NCI-H1694 treated with DMSO at 0.1 percent for 48 hours (cell line): ENCODE results near the gene COBLL1.
"Not testable (repeated sequence)": the region's sequence is repeated elsewhere in the genome, so short reads cannot be mapped to it uniquely, and the experiment has no call there.

ENCODE experiments used
- DNase-seq: peaks from one replicate; lab custom pipeline; 2025; lab: John Stamatoyannopoulos, UW

COBLL1 gene

GRCh38 chr2:164710837-164711765 is 130.5 kb downstream of the COBLL1 start:
- no peak for DNase-seq

GRCh38 chr2:164710252-164710836 is 131.3 kb downstream of the COBLL1 start:
- DNase-seq = not testable (repeated sequence)

DNA sequence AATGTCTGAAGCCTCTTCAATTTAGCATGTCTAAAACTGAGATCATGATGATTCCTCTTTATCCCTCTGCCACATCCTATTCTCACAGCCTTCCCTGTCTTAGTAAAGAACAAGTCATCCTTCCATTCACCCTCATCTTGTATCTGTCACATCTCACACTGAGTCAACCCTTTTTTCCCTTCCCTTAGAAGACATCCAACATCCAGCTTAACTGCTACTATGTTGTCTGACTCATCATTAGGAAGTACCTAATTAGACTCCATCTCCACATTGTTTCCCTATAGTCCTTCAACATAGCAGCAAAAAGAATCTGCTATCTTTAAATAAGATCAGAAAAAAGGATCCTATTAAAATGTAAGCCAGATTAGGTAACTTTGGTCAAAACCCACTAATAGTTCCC is 135.1 kb downstream of the COBLL1 start:
- DNase-seq = no peak

GRCh38 chr2:164705412-164706167 is 136.0 kb downstream of the COBLL1 start:
- no peak for DNase-seq

- DNase-seq = no peak
These were observed 137.5 kb downstream of the COBLL1 start for GRCh38 chr2:164703915-164704706.

DNA sequence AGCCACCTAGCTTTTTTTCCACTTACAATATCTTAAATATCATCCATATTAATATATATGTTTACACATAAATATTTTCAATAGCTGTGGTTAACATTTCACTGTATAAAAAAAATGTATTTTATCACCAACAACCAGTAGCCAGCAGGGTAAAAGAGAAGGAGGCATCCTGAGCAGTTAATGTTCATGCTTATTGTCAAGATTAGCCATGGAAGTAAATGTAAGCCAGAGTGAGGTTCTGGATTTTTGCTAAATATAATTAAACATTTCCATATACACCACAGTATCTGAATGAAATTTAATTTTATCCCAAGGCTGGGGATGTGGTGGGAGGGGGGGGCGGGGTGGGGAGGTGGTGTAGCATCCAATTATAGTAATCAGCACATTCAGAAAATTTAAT is 140.1 kb downstream of the COBLL1 start:
- no peak for DNase-seq

DNA sequence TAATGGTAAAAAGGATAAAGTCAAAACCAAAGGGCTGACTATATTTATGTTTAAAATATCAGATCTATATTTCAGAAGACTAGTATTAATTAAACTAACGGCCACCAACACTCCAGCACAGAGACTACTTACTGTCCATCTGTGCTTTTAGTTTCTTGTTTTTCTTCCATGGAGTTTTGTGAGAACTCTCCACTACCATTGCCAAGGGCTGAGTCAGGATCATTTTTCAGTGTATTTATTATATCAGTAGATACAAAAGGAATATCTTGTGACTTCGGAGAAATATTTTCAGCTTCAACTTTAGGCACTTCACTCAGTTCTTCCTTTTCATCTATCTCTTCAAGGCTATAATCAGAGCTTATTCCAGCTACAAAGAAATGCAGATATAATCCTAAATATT is 141.2 kb downstream of the COBLL1 start:
- no peak for DNase-seq

- peak; percentile 29 for DNase-seq
These were observed 143.7 kb downstream of the COBLL1 start for GRCh38 chr2:164697688-164698461.

DNA sequence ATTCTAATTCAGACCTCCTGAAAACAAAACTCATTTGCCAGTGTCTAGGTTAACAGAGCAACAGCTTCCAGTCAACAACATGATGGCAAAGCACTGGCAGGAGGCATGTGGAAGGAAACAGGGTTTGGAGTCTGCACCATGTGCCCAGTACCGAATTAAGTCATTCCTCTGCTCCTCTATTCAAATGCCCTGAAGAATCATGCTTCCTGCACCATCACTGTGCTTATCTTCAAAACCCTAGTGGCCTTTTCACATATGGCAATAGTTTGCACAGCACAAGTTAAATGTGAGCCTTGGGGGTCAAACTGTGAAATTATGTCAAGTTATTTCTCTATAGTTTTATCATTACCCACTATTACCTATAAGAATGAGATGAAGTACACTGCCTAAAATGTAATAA is 145.0 kb downstream of the COBLL1 start:
- no peak for DNase-seq

GRCh38 chr2:164694275-164694695 is 147.3 kb downstream of the COBLL1 start:
- DNase-seq = no peak

GRCh38 chr2:164693834-164694233 is 147.8 kb downstream of the COBLL1 start:
- no peak for DNase-seq

DNA sequence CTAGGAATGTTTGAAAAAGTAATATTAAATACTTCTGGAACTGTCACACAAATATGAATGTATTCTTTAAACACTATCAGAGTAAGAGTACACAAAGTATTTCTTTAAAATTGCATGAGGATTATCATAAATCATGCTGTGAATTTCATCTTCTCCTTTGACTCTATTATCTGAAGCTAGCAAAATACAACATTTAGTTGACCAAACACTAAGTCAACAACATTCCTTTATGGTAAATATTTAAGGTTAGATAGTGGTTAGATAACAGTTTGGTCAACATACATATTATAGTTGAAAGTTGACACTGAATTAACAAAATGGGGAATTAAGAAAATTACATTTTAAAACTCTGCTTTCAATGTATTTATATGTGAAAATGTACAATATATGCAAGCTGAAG is 148.2 kb downstream of the COBLL1 start:
- DNase-seq = no peak

DNA sequence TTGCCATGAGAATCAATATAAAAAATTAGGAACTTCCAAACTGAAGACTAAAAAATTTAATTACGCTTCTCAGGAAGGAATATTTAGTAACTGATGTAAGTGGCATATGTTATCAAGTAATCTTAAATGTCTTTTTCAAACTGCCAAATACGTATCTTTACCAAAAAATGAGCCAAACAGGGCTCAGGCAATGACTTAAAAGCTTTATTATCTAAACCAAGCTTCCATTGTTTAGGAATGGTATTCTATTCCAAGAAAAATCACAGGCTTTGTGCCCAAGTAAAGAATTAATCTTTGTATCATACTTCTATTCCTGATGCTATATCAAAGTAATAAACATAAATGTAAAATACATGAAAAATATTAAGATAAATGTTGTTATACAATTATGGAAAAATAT is 148.7 kb downstream of the COBLL1 start:
- DNase-seq = no peak

GRCh38 chr2:164692114-164692513 is 149.5 kb downstream of the COBLL1 start:
- no peak for DNase-seq

DNA sequence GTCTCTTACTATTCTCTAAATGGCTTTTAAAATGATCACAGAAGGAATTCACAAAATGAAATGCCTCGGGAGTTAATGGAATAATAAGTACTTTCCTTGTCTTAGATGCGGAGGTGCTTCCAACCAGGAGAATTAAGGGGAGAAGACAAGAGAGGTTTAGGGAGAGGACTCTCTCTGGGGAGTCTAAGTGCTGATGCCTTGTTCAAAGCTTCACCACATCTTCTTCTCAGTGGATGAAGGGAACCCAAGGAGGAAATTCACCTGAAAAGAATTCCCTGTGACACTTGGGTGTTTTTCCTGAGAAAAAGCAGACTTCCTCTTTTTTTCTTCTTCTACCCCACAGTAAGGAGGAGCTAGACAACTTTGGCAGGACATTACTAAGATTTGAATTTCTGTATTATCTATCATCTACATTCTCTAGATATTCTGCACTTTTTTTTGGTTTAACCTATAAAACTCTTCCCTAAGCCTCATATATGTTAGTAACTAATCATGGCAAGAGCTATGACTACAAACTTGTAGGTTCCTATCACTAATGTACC is 150.2 kb downstream of the COBLL1 start:
- no peak for DNase-seq

DNA sequence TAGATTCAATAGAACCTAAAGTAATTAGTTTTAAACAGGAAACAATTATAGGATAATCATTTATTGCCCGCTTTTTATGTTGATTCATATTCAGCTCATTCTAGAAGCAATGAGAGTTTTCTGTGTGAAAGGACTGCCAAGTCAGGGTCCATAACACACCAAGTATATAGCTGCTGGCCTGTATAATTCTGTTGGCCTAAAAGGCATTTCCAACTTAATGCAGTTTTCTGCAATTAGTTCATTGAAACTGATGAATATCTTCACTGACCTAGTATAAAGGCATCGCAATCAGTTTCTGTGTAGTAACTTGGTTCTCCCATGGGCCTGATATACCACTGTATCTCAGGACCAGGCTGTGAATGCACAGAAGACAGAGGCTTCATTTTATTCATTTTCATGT is 151.3 kb downstream of the COBLL1 start:
- no peak for DNase-seq

DNA sequence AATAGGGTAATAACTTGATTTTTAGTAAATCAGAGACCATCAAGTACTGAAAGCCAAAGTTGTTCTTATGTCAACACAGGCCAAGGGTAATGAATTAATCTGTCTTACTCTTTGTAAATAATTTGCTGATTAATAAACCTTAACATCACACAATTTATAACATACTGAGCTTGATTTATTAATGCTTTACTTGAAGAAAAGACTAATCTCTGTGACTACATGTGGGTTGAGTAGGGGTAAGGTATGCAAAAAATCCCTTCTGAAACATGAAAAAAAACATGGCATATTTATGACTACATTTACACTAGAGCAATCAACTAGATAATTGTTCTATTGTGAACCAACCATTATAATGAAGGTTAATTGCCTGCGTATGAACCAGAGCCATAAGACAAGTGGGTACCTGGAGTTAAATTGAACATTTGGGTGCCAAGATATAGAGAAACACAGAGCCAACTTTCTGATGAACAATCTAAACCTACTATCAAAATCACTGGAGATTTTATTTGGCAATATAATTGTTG is 152.7 kb downstream of the COBLL1 start:
- DNase-seq = no peak

DNA sequence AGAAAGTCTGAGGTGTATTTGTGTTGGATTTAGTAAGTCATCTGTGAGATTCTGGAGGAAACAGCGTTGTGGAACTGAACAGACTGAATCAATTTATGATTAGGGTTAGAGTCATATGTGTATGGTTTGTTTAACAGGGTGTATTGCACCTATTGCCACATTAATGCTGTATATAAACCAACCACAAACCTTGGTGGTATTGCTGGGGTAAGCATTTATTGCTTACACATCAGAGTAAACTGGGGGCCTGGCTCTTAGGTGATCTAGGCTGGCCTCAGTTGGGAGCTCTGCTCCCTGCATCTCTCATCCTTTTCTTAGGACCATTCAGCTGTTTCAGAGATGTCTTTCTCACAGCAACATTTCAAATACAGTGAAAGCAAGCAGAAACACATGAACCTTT is 160.6 kb downstream of the COBLL1 start:
- DNase-seq = no peak

DNA sequence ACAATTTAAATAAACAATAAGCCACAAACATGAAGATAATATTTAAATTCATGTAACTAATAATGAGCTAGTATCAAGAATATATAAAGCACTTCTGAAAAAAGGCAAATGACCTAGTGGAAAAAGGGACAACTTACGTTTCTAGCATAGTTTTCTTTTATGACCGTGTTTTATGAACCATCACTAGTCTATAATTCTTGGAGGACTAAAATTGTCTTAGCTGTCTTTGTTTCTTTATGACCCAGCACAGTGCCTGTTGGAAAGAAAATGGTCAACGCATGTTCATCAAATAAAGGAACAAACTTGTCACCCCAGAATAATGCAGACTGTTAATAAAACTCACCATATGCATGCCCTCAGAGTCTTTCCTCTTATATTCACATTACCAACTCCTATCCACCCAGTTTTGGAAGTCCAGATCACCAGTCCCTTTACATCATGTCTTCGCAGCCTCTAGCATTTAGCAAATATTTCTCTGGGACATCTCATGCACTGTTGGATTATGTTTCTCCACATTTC is 162.9 kb downstream of the COBLL1 start:
- no peak for DNase-seq

GRCh38 chr2:164677733-164678132 is 163.9 kb downstream of the COBLL1 start:
- DNase-seq = no peak
